GM12878 (cell line): ENCODE results near the gene IL10RA. TPM values are rescaled to one million over a fixed set of nuclear protein-coding genes. Genes with fewer than 3 reads are reported as not detected.

Experiments
- ATAC-seq: fragments of 200-7000 bp; cut with Tn5 transposase; 3 replicates; pipeline ENCODE4 v1.9.1; 2020; ENCODE audit warnings: mild to moderate bottlenecking, moderate library complexity
- BruUV-seq: library from RNA; stranded (reverse); fragments of 400-500 nt; replicated peaks from 2 replicates; lab custom pipeline; 2021; lab: Mats Ljungman, UMichigan
- CTCF ChIA-PET: fragments of 300-600 bp; sonication (Branson Sonifier 250); formaldehyde crosslinking; extraction: SDS; loops from one replicate; lab custom pipeline; 2021; ENCODE audit warnings: inconsistent platforms; lab: Yijun Ruan, JAX
- POLR2A ChIA-PET: fragments of 350-600 bp; formaldehyde crosslinking; extraction: SDS; loops from one replicate; lab custom pipeline; 2021; ENCODE audit warnings: inconsistent platforms; lab: Charles Lee
- RAD21 ChIA-PET: fragments of 300-600 bp; sonication (Branson Sonifier 250); formaldehyde crosslinking; loops from one replicate; lab custom pipeline; 2023; ENCODE audit warnings: antibody characterized with exemption; ENCODE audit not compliant: unreplicated experiment; lab: Charles Lee
- SMC1A ChIA-PET: fragments of 300-600 bp; sonication (Branson Sonifier 250); formaldehyde crosslinking; loops from one replicate; lab custom pipeline; 2023; ENCODE audit not compliant: unreplicated experiment, uncharacterized antibody; lab: Charles Lee
- DNase-seq: peaks from one replicate; pipeline ENCODE4 v3.0.0-alpha.2; 2011; ENCODE audit warnings: low read depth, low spot score
- FAIRE-seq: peaks from 3 replicates; lab custom pipeline; 2011; peaks lifted over from hg19 to GRCh38; lab: Jason Lieb, UNC
- H2AFZ ChIP-seq: 2 replicates; pipeline ENCODE4 v1.6.0; 2011; ENCODE audit warnings: low read depth, low read length, control low read depth; ENCODE audit not compliant: control insufficient read depth
- H3K27ac ChIP-seq: 2 replicates; pipeline ENCODE4 v1.5.1; 2011; ENCODE audit warnings: control low read depth; ENCODE audit not compliant: control insufficient read depth, insufficient read depth
- H3K27me3 ChIP-seq, 2 experiments: replicated peaks in 1 of 2; 2 replicates each; pipeline versions ENCODE4 v1.6.0 to v1.6.1; 2011; ENCODE audit warnings: low read length in 1 of 2; ENCODE audit not compliant: control insufficient read depth in 2 of 2, insufficient read depth in 2 of 2
- H3K36me3 ChIP-seq, 2 experiments: 2 replicates each; pipeline ENCODE4 v1.5.1; 2011; ENCODE audit warnings: low read length in 1 of 2; ENCODE audit not compliant: control insufficient read depth in 2 of 2, insufficient read depth in 2 of 2
- H3K4me1 ChIP-seq: 2 replicates; pipeline ENCODE4 v1.6.1; 2011; ENCODE audit warnings: mild to moderate bottlenecking, low read length, moderate library complexity, mixed read lengths; ENCODE audit not compliant: control insufficient read depth, insufficient read depth
- H3K4me2 ChIP-seq: 2 replicates; pipeline ENCODE4 v1.6.0; 2011; ENCODE audit warnings: control low read depth; ENCODE audit not compliant: control insufficient read depth, insufficient read depth
- H3K4me3 ChIP-seq: fragments of 200-600 bp; sonication (generic); 2 replicates; pipeline ENCODE4 v1.5.1; 2016
- H3K79me2 ChIP-seq: 2 replicates; pipeline ENCODE4 v1.6.0; 2011; ENCODE audit warnings: low read length; ENCODE audit not compliant: control insufficient read depth, insufficient read depth
- H3K9ac ChIP-seq: 2 replicates; pipeline ENCODE4 v1.8.0; 2011; ENCODE audit warnings: low read length, control low read depth, mixed read lengths; ENCODE audit not compliant: control insufficient read depth, insufficient read depth
- H3K9me3 ChIP-seq: replicated peaks from 3 replicates; pipeline ENCODE4 v1.5.1; 2011; ENCODE audit warnings: mild to moderate bottlenecking, low read length; ENCODE audit not compliant: control insufficient read depth, insufficient read depth
- H4K20me1 ChIP-seq: 2 replicates; pipeline ENCODE4 v1.6.0; 2011; ENCODE audit not compliant: control insufficient read depth, insufficient read depth
- ASH2L ChIP-seq: fragments of 300-600, 200-600 bp; sonication (generic); IDR thresholded peaks from 2 replicates; pipeline ENCODE4 v1.6.1; 2017; ENCODE audit warnings: low read depth, mild to moderate bottlenecking, borderline replicate concordance
- CBX5 ChIP-seq: sonication (generic); IDR thresholded peaks from 2 replicates; pipeline ENCODE4 v1.6.1; 2016; ENCODE audit warnings: low read depth, moderate library complexity, mild to moderate bottlenecking, inconsistent platforms
- EED ChIP-seq: sonication (generic); IDR thresholded peaks from 2 replicates; pipeline ENCODE4 v1.6.1; 2016; ENCODE audit warnings: antibody characterized with exemption, low read depth
- FOXM1 ChIP-seq: IDR thresholded peaks from 2 replicates; pipeline ENCODE4 v1.6.1; 2012; ENCODE audit warnings: low read depth, mild to moderate bottlenecking, inconsistent platforms, low read length, moderate library complexity
- HCFC1 ChIP-seq: fragments of 150-350 bp; IDR thresholded peaks from 2 replicates; pipeline ENCODE4 v1.6.1; 2014; ENCODE audit warnings: low read length
- HDAC6 ChIP-seq: fragments of 200-600 bp; sonication (generic); IDR thresholded peaks from one replicate; pipeline ENCODE4 v1.8.0; 2017; ENCODE audit warnings: antibody characterized with exemption; ENCODE audit not compliant: unreplicated experiment
- LARP7 ChIP-seq: fragments of 450-650 bp; IDR thresholded peaks from 2 replicates; pipeline ENCODE4 v1.6.1; 2017; ENCODE audit warnings: mild to moderate bottlenecking
- NR2C2 ChIP-seq: IDR thresholded peaks from 2 replicates; pipeline ENCODE4 v1.6.1; 2011; ENCODE audit warnings: borderline replicate concordance, low read depth; ENCODE audit not compliant: control insufficient read depth, insufficient read length
- PKNOX1 ChIP-seq: fragments of 450-650 bp; IDR thresholded peaks from 2 replicates; pipeline ENCODE4 v1.6.1; 2016; ENCODE audit warnings: mild to moderate bottlenecking
- RAD21 ChIP-seq: IDR thresholded peaks from 2 replicates; pipeline ENCODE4 v1.6.1; 2011; ENCODE audit warnings: mild to moderate bottlenecking, low read depth, low read length, moderate library complexity; ENCODE audit not compliant: insufficient read depth
- SMAD1 ChIP-seq: fragments of 450-650 bp; IDR thresholded peaks from 2 replicates; pipeline ENCODE4 v1.6.1; 2018; ENCODE audit warnings: mild to moderate bottlenecking, low read depth; ENCODE audit not compliant: partially characterized antibody
- SMAD5 ChIP-seq: IDR thresholded peaks from 2 replicates; pipeline ENCODE4 v1.6.1; 2016; ENCODE audit warnings: antibody characterized with exemption, low read depth
- SUZ12 ChIP-seq: fragments of 200-600 bp; sonication (generic); IDR thresholded peaks from one replicate; pipeline ENCODE4 v1.6.1; 2018; ENCODE audit warnings: antibody characterized with exemption, mild to moderate bottlenecking; ENCODE audit not compliant: unreplicated experiment
- USF1 ChIP-seq: IDR thresholded peaks from 2 replicates; pipeline ENCODE4 v1.6.1; 2011; ENCODE audit warnings: borderline replicate concordance, low read depth, mild to moderate bottlenecking, moderate library complexity, mixed read lengths, low read length; ENCODE audit not compliant: insufficient read depth; ENCODE audit errors: extremely low read length
- ZNF24 ChIP-seq: fragments of 450-650 bp; IDR thresholded peaks from 2 replicates; pipeline ENCODE4 v1.6.1; 2017; ENCODE audit warnings: antibody characterized with exemption, mild to moderate bottlenecking
- WGBS: methylation state at CpG from one replicate; pipeline ENCODE4 v1.1.6; 2016; ENCODE audit warnings: low lambda C conversion rate; ENCODE audit not compliant: insufficient replicate concordance, insufficient coverage; ENCODE audit errors: missing lambda C conversion rate; 5-methylcytosine and 5-hydroxymethylcytosine counted together
- in situ Hi-C: fragments of 300-500 bp; cut with MboI; formaldehyde crosslinking; loops from 9 replicates; pipeline ENCODE4 v1.14.3; 2018; ENCODE audit warnings: mixed read lengths
- intact Hi-C: fragments of 100-400 bp; cut with micrococcal nuclease; formaldehyde crosslinking; loops from one replicate; pipeline ENCODE4 v1.14.2; 2022; ENCODE audit not compliant: unreplicated experiment
- polyA plus RNA-seq, 11 experiments: library from polyadenylated mRNA; depleted of rRNA in 4 of 11; unstranded in 6 of 11; stranded (reverse) in 5 of 11; fragments of >200 nt; fragmentation: Nextera tagmentation in 4 of 11; fragmentation: Illumina TruSeq in 1 of 11; extraction: Ambion mirVana in 4 of 11; extraction: Trizol in 1 of 11; gene quantifications; 1 replicate in 1 of 11; 2 replicates in 10 of 11; pipeline versions ENCODE4 v1.2.1 to v1.2.3, GENCODE V29; 2011 to 2016; ENCODE audit warnings: inconsistent platforms in 2 of 11, missing spikeins in 2 of 11, low read depth in 1 of 11
- total RNA-seq, 4 experiments: library from RNA; depleted of rRNA in 3 of 4; stranded (reverse); fragments of >200 nt in 3 of 4; fragmentation: Illumina TruSeq in 1 of 4; extraction: Trizol in 1 of 4; gene quantifications; 2 replicates each; pipeline versions ENCODE4 v1.2.1 to v1.2.3, GENCODE V29; 2013 to 2021
- TF ChIP-seq, protein P1 (sequence below): IDR thresholded peaks from 2 replicates; pipeline ENCODE4 v1.6.1; 2011; ENCODE audit warnings: mild to moderate bottlenecking, low read depth, low read length, moderate library complexity; ENCODE audit not compliant: insufficient replicate concordance
- TF ChIP-seq, protein P2 (sequence below): IDR thresholded peaks from 2 replicates; pipeline ENCODE4 v1.6.1; 2011; ENCODE audit warnings: low read depth, mild to moderate bottlenecking, low read length, moderate library complexity, borderline replicate concordance; ENCODE audit errors: extremely low read depth

The IL10RA gene
- total and polyA plus RNA-seq, 10 of the 15 experiments (the other 5 are each of a cell fraction or from before 2014, with no cell fraction given) = 0.77 to 45.9 (median 9.6) TPM

GRCh38 chr11:117995472-117995871 lies 9.3 kb downstream of the IL10RA start:
- H2AFZ ChIP-seq = no peak overlapping the region
- in situ Hi-C loops = no loop called here
- ATAC-seq (no peak), FAIRE-seq (no peak), DNase-seq (no peak)
- H3K4me2 ChIP-seq = no peak overlapping the region
- no peak overlapping the region for H3K27ac ChIP-seq
- SMC1A ChIA-PET = interaction anchor here (1.2 to 19.0 kb wide), 6 partner anchors 1 to 57 kb away, joined by 4 to 280 read pairs (median 28); partner anchors contain the start of gene IL10RA
- RAD21 ChIA-PET = interaction anchor here (1.6 kb wide), 1 partner anchor 152 kb away, joined by 3 read pairs; no protein-coding TSS in a partner anchor
- H3K9ac ChIP-seq = no peak overlapping the region
- peaks cover 2% of the 10 kb centered on the region; the same call in 2 of the 3 replicates for H3K9me3 ChIP-seq
- CTCF ChIA-PET = interaction anchor here (1.0 to 3.9 kb wide), 4 partner anchors 8 to 59 kb away, joined by 4 to 35 read pairs (median 6); partner anchors contain the start of gene IL10RA
- POLR2A ChIA-PET = interaction anchor here (0.5 to 9.7 kb wide), 3 partner anchors 8 to 32 kb away, joined by 3 to 110 read pairs (median 5); partner anchors contain the start of gene IL10RA
- 99% methylated on average over 11 of the region's 11 CpGs for WGBS
- no peak overlapping the region for H3K4me3 ChIP-seq
- peaks cover 23 to 24% of the 10 kb centered on the region in 2 experiments for H3K36me3 ChIP-seq
- H3K27me3 ChIP-seq = no peaks in the 10 kb centered on the region
- H3K79me2 ChIP-seq = no peaks in the 10 kb centered on the region
- intact Hi-C loops = no loop called here
- BruUV-seq = no TSS peak
- H3K4me1 ChIP-seq = peaks cover 46% of the 10 kb centered on the region
- TF ChIP-seq HCFC1 (no peak), HDAC6 (no peak), NR2C2 (no peak), LARP7 (no peak), ASH2L (no peak), PKNOX1 (no peak), EED (no peak), ZNF24 (no peak), SMAD1 (no peak), FOXM1 (no peak), RAD21 (no peak), USF1 (no peak), SMAD5 (no peak), SUZ12 (no peak), CBX5 (no peak)
- TF ChIP-seq, protein P1, sequence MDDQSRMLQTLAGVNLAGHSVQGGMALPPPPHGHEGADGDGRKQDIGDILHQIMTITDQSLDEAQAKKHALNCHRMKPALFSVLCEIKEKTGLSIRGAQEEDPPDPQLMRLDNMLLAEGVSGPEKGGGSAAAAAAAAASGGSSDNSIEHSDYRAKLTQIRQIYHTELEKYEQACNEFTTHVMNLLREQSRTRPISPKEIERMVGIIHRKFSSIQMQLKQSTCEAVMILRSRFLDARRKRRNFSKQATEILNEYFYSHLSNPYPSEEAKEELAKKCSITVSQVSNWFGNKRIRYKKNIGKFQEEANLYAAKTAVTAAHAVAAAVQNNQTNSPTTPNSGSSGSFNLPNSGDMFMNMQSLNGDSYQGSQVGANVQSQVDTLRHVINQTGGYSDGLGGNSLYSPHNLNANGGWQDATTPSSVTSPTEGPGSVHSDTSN = no peak
- TF ChIP-seq, protein P2, sequence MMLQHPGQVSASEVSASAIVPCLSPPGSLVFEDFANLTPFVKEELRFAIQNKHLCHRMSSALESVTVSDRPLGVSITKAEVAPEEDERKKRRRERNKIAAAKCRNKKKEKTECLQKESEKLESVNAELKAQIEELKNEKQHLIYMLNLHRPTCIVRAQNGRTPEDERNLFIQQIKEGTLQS = no peak
- no peaks in the 10 kb centered on the region for H4K20me1 ChIP-seq
